SU-DHL-6 (cell line): ENCODE data around the gene LLGL2.

Experiments used
- EZH2phosphoT487 ChIP-seq: fragments of 200-600 bp; sonication (generic), shearing (Covaris generic); conservative IDR thresholded peaks from 2 replicates; pipeline ENCODE4 v1.6.1; 2018; ENCODE audit warnings: mild to moderate bottlenecking, antibody characterized with exemption, low read length, moderate library complexity, mixed read lengths
- TF ChIP-seq, protein P1 (sequence below): fragments of 200-600 bp; sonication (generic); IDR thresholded peaks from one replicate; pipeline ENCODE4 v1.5.1; 2017; ENCODE audit warnings: antibody characterized with exemption, mild to moderate bottlenecking, low read length, moderate library complexity; ENCODE audit not compliant: insufficient read depth, poor library complexity, severe bottlenecking

DNA sequence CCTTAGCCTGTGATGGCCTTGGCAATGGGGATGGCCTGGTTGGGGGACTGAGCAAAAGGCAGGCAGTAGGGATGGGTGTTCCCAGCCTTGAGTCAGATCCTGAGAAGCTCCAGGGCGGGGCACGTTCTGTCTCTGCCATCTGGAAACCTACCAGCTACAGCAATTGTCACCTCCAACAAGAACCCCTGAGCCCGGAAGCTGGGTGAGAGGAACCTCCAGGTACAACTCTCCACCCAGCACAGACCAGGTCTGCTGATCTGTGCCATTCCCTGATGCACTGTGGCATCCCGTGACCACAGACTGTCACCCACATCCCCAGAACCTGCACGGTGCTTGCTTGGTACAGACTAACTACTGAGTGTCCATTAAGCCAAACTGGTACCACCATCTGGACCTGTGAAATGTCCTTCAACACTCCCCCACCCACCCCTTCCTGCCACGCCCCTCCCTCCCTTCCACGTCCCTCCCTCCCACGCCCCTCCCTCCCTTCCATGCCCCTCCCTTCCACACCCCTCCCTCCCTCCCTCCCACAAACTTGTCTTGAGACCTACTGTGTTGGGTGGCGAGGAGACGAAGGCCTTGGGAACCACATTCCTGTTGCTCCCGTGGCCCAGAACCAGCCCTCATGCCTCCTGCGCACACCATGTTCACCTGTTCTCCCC lies 78.7 kb downstream of the LLGL2 start:
- TF ChIP-seq, protein P1, sequence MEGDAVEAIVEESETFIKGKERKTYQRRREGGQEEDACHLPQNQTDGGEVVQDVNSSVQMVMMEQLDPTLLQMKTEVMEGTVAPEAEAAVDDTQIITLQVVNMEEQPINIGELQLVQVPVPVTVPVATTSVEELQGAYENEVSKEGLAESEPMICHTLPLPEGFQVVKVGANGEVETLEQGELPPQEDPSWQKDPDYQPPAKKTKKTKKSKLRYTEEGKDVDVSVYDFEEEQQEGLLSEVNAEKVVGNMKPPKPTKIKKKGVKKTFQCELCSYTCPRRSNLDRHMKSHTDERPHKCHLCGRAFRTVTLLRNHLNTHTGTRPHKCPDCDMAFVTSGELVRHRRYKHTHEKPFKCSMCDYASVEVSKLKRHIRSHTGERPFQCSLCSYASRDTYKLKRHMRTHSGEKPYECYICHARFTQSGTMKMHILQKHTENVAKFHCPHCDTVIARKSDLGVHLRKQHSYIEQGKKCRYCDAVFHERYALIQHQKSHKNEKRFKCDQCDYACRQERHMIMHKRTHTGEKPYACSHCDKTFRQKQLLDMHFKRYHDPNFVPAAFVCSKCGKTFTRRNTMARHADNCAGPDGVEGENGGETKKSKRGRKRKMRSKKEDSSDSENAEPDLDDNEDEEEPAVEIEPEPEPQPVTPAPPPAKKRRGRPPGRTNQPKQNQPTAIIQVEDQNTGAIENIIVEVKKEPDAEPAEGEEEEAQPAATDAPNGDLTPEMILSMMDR: no peak
- no peak for TF ChIP-seq EZH2phosphoT487
